DND-41 (cell line): ENCODE measurements around the gene OTX1.
A peak's percentile ranks its signal among the peaks of the same experiment; 100 is the strongest.
"Not testable (repeated sequence)": the region's sequence is repeated elsewhere in the genome, so short reads cannot be mapped to it uniquely, and the experiment has no call there.

ENCODE experiments used
- ATAC-seq: fragments of 200-7000 bp; cut with Tn5 transposase; 3 replicates; pipeline ENCODE4 v1.9.1; 2021; ENCODE audit warnings: low read depth; ENCODE audit not compliant: insufficient read depth
- DNase-seq: peaks from one replicate; pipeline ENCODE4 v3.0.0-alpha.2; 2020
- H2AFZ ChIP-seq: 2 replicates; pipeline ENCODE4 v1.6.0; 2012; ENCODE audit warnings: low read depth, low read length
- H3K27ac ChIP-seq: 2 replicates; pipeline ENCODE4 v1.5.1; 2012; ENCODE audit warnings: low read length, inconsistent platforms
- H3K27me3 ChIP-seq: fragments of 200-600 bp; sonication (generic); 2 replicates; pipeline ENCODE4 v1.6.0; 2012; ENCODE audit warnings: low read length, mild to moderate bottlenecking, inconsistent platforms; ENCODE audit not compliant: insufficient read depth, poor library complexity
- H3K36me3 ChIP-seq: 2 replicates; pipeline ENCODE4 v1.5.1; 2012; ENCODE audit warnings: low read length, inconsistent platforms; ENCODE audit not compliant: insufficient read depth
- H3K4me1 ChIP-seq: 2 replicates; pipeline ENCODE4 v1.5.1; 2012; ENCODE audit warnings: mild to moderate bottlenecking, low read length; ENCODE audit not compliant: insufficient read depth
- H3K4me2 ChIP-seq: 2 replicates; pipeline ENCODE4 v1.6.0; 2012; ENCODE audit warnings: mild to moderate bottlenecking, moderate library complexity, low read length, inconsistent platforms; ENCODE audit not compliant: insufficient read depth
- H3K4me3 ChIP-seq, 2 experiments: fragments of 200-600 bp in 1 of 2; shearing (Covaris generic) in 1 of 2; 2 replicates each; pipeline ENCODE4 v1.5.1; 2012 to 2016; ENCODE audit warnings: inconsistent platforms in 2 of 2, low read length in 2 of 2, mild to moderate bottlenecking in 2 of 2, low read depth in 1 of 2, moderate library complexity in 1 of 2
- H3K79me2 ChIP-seq: 2 replicates; pipeline ENCODE4 v1.6.0; 2012; ENCODE audit warnings: low read length, inconsistent platforms; ENCODE audit not compliant: insufficient read depth
- H3K9ac ChIP-seq: 2 replicates; pipeline ENCODE4 v1.6.0; 2012; ENCODE audit warnings: low read depth, mild to moderate bottlenecking, inconsistent platforms, low read length, moderate library complexity
- H3K9me3 ChIP-seq: 2 replicates; pipeline ENCODE4 v1.5.1; 2012; ENCODE audit warnings: low read length, moderate library complexity, mild to moderate bottlenecking, inconsistent platforms; ENCODE audit not compliant: insufficient read depth, severe bottlenecking
- H4K20me1 ChIP-seq: 2 replicates; pipeline ENCODE4 v1.6.0; 2012; ENCODE audit warnings: low read length; ENCODE audit not compliant: insufficient read depth
- CTCF ChIP-seq: IDR thresholded peaks from 2 replicates; pipeline ENCODE4 v1.5.1; 2012; ENCODE audit warnings: borderline replicate concordance, low read length, moderate library complexity, mild to moderate bottlenecking; ENCODE audit not compliant: poor library complexity, severe bottlenecking; ENCODE audit errors: extremely low read depth
- EZH2 ChIP-seq: IDR thresholded peaks from 3 replicates; pipeline ENCODE4 v1.6.1; 2012; ENCODE audit warnings: borderline replicate concordance, low read depth, mild to moderate bottlenecking, moderate library complexity, low read length, inconsistent platforms; ENCODE audit not compliant: severe bottlenecking

OTX1 gene

GRCh38 chr2:63073994-63074393, 23.4 kb downstream of the OTX1 start:
- H3K36me3 ChIP-seq, result no peaks in the 10 kb centered on the region
- H4K20me1 ChIP-seq, result no peaks in the 10 kb centered on the region
- TF ChIP-seq CTCF (no peak), EZH2 (no peak)
- ATAC-seq (no peak), DNase-seq (no peak)
- H3K79me2 ChIP-seq, result no peaks in the 10 kb centered on the region
- no peaks in the 10 kb centered on the region for H3K9me3 ChIP-seq
- H3K4me3 ChIP-seq, result no peak overlapping the region
- no peak overlapping the region for H3K27ac ChIP-seq
- no peak overlapping the region for H2AFZ ChIP-seq
- no peaks in the 10 kb centered on the region for H3K27me3 ChIP-seq
- H3K4me1 ChIP-seq, result no peaks in the 10 kb centered on the region
- H3K4me2 ChIP-seq, result no peak overlapping the region
- H3K9ac ChIP-seq, result no peak overlapping the region

- not testable (repeated sequence) for H3K79me2 ChIP-seq, H4K20me1 ChIP-seq, ATAC-seq, H3K4me2 ChIP-seq, H3K9me3 ChIP-seq, H3K4me3 ChIP-seq, H3K27ac ChIP-seq, H3K27me3 ChIP-seq, H2AFZ ChIP-seq, H3K9ac ChIP-seq, DNase-seq, H3K36me3 ChIP-seq, H3K4me1 ChIP-seq
These were observed 23.8 kb downstream of the OTX1 start for GRCh38 chr2:63074399-63074798.

- H3K4me3 ChIP-seq, result no peak overlapping the region
- H3K36me3 ChIP-seq, result no peaks in the 10 kb centered on the region
- no peak overlapping the region for H3K9ac ChIP-seq
- no peak overlapping the region for H2AFZ ChIP-seq
- ATAC-seq (no peak), DNase-seq (peak; percentile 42)
- no peaks in the 10 kb centered on the region for H3K27me3 ChIP-seq
- H3K79me2 ChIP-seq, result no peaks in the 10 kb centered on the region
- H4K20me1 ChIP-seq, result no peaks in the 10 kb centered on the region
- H3K4me1 ChIP-seq, result no peaks in the 10 kb centered on the region
- H3K4me2 ChIP-seq, result no peak overlapping the region
- H3K9me3 ChIP-seq, result no peaks in the 10 kb centered on the region
- TF ChIP-seq CTCF (peak; percentile 65), EZH2 (no peak)
- H3K27ac ChIP-seq, result no peak overlapping the region
These were observed 28.4 kb downstream of the OTX1 start for GRCh38 chr2:63078852-63079606.

- H3K27me3 ChIP-seq, result no peaks in the 10 kb centered on the region
- H3K9me3 ChIP-seq, result no peaks in the 10 kb centered on the region
- no peak overlapping the region for H3K4me2 ChIP-seq
- ATAC-seq (peak; percentile 80), DNase-seq (no peak)
- no peak overlapping the region for H3K4me3 ChIP-seq
- no peaks in the 10 kb centered on the region for H4K20me1 ChIP-seq
- no peaks in the 10 kb centered on the region for H3K4me1 ChIP-seq
- no peak overlapping the region for H3K9ac ChIP-seq
- no peak overlapping the region for H2AFZ ChIP-seq
- H3K79me2 ChIP-seq, result no peaks in the 10 kb centered on the region
- no peak overlapping the region for H3K27ac ChIP-seq
- H3K36me3 ChIP-seq, result no peaks in the 10 kb centered on the region
- TF ChIP-seq EZH2, result no peak
- TF ChIP-seq CTCF, result no peak
These were observed 30.8 kb downstream of the OTX1 start for GRCh38 chr2:63081404-63081803.
